WI38 (cell line): Measurements from ENCODE around the gene STMP1.
"Not testable (repeated sequence)": the region's sequence is repeated elsewhere in the genome, so short reads cannot be mapped to it uniquely, and the experiment has no call there.

Experiments used
- H3K4me3 ChIP-seq: 2 replicates; pipeline ENCODE4 v1.5.1; 2011; ENCODE audit warnings: low read depth, mild to moderate bottlenecking, control low read depth, low read length
- CTCF ChIP-seq: IDR thresholded peaks from 2 replicates; pipeline ENCODE4 v1.5.1; 2012; ENCODE audit warnings: low read depth, mild to moderate bottlenecking, control low read depth, low read length

The STMP1 gene

GRCh38 chr7:135666156-135666555 lies 3.8 kb downstream of the STMP1 start:
- no peak for TF ChIP-seq CTCF
- no peak overlapping the region for H3K4me3 ChIP-seq

- no peak overlapping the region for H3K4me3 ChIP-seq
- no peak for TF ChIP-seq CTCF
Observed at GRCh38 chr7:135666846-135667245, 4.5 kb downstream of the STMP1 start.

- H3K4me3 ChIP-seq = not testable (repeated sequence)
Observed at GRCh38 chr7:135667626-135668025, 5.3 kb downstream of the STMP1 start.

- H3K4me3 ChIP-seq = not testable (repeated sequence)
Observed at GRCh38 chr7:135668852-135669395, 6.6 kb downstream of the STMP1 start.

GRCh38 chr7:135669774-135670173 lies 7.5 kb downstream of the STMP1 start:
- H3K4me3 ChIP-seq = no peak overlapping the region
- TF ChIP-seq CTCF = no peak

GRCh38 chr7:135670179-135670578 lies 7.9 kb downstream of the STMP1 start:
- H3K4me3 ChIP-seq = no peak overlapping the region
- no peak for TF ChIP-seq CTCF

GRCh38 chr7:135672560-135673359 lies 10.4 kb downstream of the STMP1 start:
- peak; percentile 76 for TF ChIP-seq CTCF
- no peak overlapping the region for H3K4me3 ChIP-seq

GRCh38 chr7:135673360-135673706 lies 11.0 kb downstream of the STMP1 start:
- no peak for TF ChIP-seq CTCF
- no peak overlapping the region for H3K4me3 ChIP-seq
